Measurements from ENCODE around the gene RFT1.

- TF ChIP-seq POLR2A (IDR thresholded peaks at IDR 0.05) (no peak), CTCF (IDR thresholded peaks at IDR 0.05) (no peak)
These were observed 26.6 kb downstream of the RFT1 start for GRCh38 chr3:53103397-53104296.
